ENCODE data around the gene ARHGAP15.

The ARHGAP15 gene

GRCh38 chr2:143482771-143483170 lies 353.6 kb downstream of the ARHGAP15 start:
- DNase-seq (ENCODE audit: low read depth) = no peak

- DNase-seq (ENCODE audit: low read depth) = no peak
Measured at GRCh38 chr2:143486976-143487375, 357.8 kb downstream of the ARHGAP15 start.

GRCh38 chr2:143489145-143489544 lies 359.9 kb downstream of the ARHGAP15 start:
- no peak for DNase-seq (ENCODE audit: low read depth)

GRCh38 chr2:143491131-143491530 lies 361.9 kb downstream of the ARHGAP15 start:
- DNase-seq (ENCODE audit: low read depth) = no peak

GRCh38 chr2:143493339-143493738 lies 364.1 kb downstream of the ARHGAP15 start:
- DNase-seq (ENCODE audit: low read depth) = no peak

GRCh38 chr2:143497726-143498125 lies 368.5 kb downstream of the ARHGAP15 start:
- DNase-seq (ENCODE audit: low read depth) = no peak

GRCh38 chr2:143498496-143498895 lies 369.3 kb downstream of the ARHGAP15 start:
- DNase-seq (ENCODE audit: low read depth) = no peak

GRCh38 chr2:143499061-143499460 lies 369.8 kb downstream of the ARHGAP15 start:
- DNase-seq (ENCODE audit: low read depth) = no peak

GRCh38 chr2:143501106-143501676 lies 372.0 kb downstream of the ARHGAP15 start:
- DNase-seq (ENCODE audit: low read depth) = no peak

GRCh38 chr2:143503280-143503679 lies 374.1 kb downstream of the ARHGAP15 start:
- no peak for DNase-seq (ENCODE audit: low read depth)

- DNase-seq (ENCODE audit: low read depth) = no peak
Measured at GRCh38 chr2:143504397-143504796, 375.2 kb downstream of the ARHGAP15 start.

- DNase-seq (ENCODE audit: low read depth) = no peak
Measured at GRCh38 chr2:143505542-143505941, 376.3 kb downstream of the ARHGAP15 start.

GRCh38 chr2:143513081-143513480 lies 383.9 kb downstream of the ARHGAP15 start:
- DNase-seq (ENCODE audit: low read depth) = no peak

GRCh38 chr2:143514413-143514812 lies 385.2 kb downstream of the ARHGAP15 start:
- peak; percentile 67 for DNase-seq (ENCODE audit: low read depth)

- no peak for DNase-seq (ENCODE audit: low read depth)
Measured at GRCh38 chr2:143515318-143515717, 386.1 kb downstream of the ARHGAP15 start.

GRCh38 chr2:143519521-143519920 lies 390.3 kb downstream of the ARHGAP15 start:
- DNase-seq (ENCODE audit: low read depth) = no peak

- no peak for DNase-seq (ENCODE audit: low read depth)
Measured at GRCh38 chr2:143521396-143521795, 392.2 kb downstream of the ARHGAP15 start.

GRCh38 chr2:143522699-143523098 lies 393.5 kb downstream of the ARHGAP15 start:
- DNase-seq (ENCODE audit: low read depth) = no peak

- DNase-seq (ENCODE audit: low read depth) = peak; percentile 85
Measured at GRCh38 chr2:143524119-143524553, 394.9 kb downstream of the ARHGAP15 start.

GRCh38 chr2:143524559-143525401 lies 395.6 kb downstream of the ARHGAP15 start:
- DNase-seq (ENCODE audit: low read depth) = peak; percentile 89

- no peak for DNase-seq (ENCODE audit: low read depth)
Measured at GRCh38 chr2:143525402-143525860, 396.2 kb downstream of the ARHGAP15 start.

- DNase-seq (ENCODE audit: low read depth) = no peak
Measured at GRCh38 chr2:143526498-143526897, 397.3 kb downstream of the ARHGAP15 start.

GRCh38 chr2:143528021-143528420 lies 398.8 kb downstream of the ARHGAP15 start:
- no peak for DNase-seq (ENCODE audit: low read depth)

Data from GM04503 (cell line).